PC-3 (cell line): ENCODE results near the gene GALNT15.

Experiments used
- CTCF ChIP-seq: fragments of 300-600 bp; sonication (generic); conservative IDR thresholded peaks from 2 replicates; pipeline ENCODE4 v1.5.1; 2017; ENCODE audit warnings: antibody characterized with exemption, low read depth, mild to moderate bottlenecking, low read length
- EZH2 ChIP-seq: fragments of 300-600 bp; sonication (generic); IDR thresholded peaks from one replicate; pipeline ENCODE4 v1.6.1; 2017; ENCODE audit warnings: antibody characterized with exemption, mild to moderate bottlenecking, low read length; ENCODE audit not compliant: unreplicated experiment
- EZH2phosphoT487 ChIP-seq: fragments of 300-600 bp; sonication (generic); IDR thresholded peaks from 2 replicates; pipeline ENCODE4 v1.6.1; 2018; ENCODE audit warnings: mild to moderate bottlenecking, antibody characterized with exemption, low read length, borderline replicate concordance

DNA sequence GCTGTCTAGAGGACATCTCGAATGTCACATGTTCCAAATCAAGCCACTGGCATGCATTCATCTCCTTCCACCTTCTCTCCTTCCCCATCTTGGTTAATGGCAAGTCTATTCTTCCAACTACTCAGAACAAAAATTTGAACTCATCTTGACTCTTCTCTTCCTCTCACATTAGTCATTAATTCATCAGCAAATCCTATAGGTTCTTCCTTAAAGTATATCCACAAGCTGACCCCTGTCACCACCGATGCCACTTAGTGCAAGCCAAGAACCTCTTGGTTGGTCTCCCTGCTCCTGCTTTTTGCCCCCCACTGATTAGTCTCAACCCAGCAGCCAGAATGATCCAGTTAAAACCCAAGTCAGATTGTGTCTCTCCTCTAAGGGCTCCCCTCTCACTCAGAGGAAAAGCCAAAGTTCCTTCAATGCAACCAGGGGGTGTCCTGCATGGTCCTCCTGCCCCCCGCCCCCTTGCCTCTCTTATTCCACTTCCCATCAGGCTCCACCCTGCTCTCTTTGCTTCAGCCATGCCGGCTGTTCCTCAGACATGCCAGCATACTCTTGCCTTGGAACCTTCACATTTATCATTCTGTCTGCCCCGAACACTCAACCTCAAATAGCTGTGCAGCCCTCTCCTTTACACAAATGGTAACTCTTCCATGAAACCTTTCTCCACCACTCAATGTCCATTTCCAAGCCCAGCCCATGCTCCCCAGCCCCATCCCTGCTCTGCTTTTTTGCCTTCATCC lies 1.0 kb upstream of the GALNT15 start:
- TF ChIP-seq CTCF = no peak
- TF ChIP-seq EZH2 = no peak
- no peak for TF ChIP-seq EZH2phosphoT487
